GM21619 (cell line): ENCODE measurements around the gene RTBDN.

Experiments used
- ATAC-seq: cut with Tn5 transposase; IDR thresholded peaks from one replicate; pipeline ENCODE4 v1.9.1; 2021; ENCODE audit not compliant: unreplicated experiment

RTBDN gene

GRCh38 chr19:12793290-12794195 is 40.8 kb downstream of the RTBDN start:
- peak; percentile 25 for ATAC-seq

DNA sequence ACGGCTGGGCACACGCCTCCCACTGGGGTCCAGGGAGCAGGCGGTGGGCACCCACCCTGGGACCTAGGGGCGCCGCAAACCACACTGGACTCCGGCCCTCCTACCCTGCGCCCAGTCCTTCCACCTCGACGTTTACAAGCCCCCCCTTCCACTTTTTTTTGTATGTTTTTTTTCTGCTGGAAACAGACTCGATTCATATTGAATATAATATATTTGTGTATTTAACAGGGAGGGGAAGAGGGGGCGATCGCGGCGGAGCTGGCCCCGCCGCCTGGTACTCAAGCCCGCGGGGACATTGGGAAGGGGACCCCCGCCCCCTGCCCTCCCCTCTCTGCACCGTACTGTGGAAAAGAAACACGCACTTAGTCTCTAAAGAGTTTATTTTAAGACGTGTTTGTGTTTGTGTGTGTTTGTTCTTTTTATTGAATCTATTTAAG is 41.5 kb downstream of the RTBDN start:
- no peak for ATAC-seq

GRCh38 chr19:12792051-12792852 is 42.1 kb downstream of the RTBDN start:
- no peak for ATAC-seq

GRCh38 chr19:12791345-12792050 is 42.9 kb downstream of the RTBDN start, which contains the start of gene JUNB:
Gene JUNB (plus strand): TSS chr19:12791486. CDS start chr19:12791772, 286 bp downstream.
- peak; percentile 29 for ATAC-seq

DNA sequence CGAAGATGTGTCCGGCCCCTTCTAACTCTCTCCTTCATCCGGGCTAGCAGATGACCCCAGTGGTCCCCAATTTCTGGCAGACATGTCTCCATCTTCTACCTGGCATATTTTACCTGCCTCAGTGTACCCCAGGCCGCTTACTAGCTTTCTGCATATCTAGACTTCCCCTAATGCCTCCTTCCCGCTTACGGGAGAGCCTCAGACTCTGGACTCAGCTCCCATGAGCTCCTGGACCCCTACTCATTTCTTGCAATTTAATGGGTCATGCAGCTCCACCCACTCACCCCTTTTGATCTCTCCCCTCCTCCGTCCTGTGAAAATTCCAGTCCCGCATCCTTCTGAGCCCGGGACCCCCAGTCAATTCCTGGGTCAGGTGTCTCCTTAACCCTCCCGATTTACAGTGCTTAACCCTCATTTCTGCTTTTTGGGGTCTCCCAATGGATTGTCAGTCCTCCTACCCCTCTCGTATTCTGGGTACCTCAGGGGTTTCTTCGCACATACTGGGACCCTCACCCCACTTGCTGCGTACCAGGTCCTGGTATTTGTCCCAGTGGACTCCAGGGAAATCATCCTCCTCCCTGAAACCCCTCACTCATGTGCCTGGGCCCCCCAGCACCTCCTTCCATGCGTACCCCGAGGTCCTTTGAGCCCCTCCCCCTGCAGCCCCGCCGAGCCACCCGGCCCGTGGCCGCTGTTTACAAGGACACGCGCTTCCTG is 43.6 kb downstream of the RTBDN start:
- ATAC-seq, result no peak

DNA sequence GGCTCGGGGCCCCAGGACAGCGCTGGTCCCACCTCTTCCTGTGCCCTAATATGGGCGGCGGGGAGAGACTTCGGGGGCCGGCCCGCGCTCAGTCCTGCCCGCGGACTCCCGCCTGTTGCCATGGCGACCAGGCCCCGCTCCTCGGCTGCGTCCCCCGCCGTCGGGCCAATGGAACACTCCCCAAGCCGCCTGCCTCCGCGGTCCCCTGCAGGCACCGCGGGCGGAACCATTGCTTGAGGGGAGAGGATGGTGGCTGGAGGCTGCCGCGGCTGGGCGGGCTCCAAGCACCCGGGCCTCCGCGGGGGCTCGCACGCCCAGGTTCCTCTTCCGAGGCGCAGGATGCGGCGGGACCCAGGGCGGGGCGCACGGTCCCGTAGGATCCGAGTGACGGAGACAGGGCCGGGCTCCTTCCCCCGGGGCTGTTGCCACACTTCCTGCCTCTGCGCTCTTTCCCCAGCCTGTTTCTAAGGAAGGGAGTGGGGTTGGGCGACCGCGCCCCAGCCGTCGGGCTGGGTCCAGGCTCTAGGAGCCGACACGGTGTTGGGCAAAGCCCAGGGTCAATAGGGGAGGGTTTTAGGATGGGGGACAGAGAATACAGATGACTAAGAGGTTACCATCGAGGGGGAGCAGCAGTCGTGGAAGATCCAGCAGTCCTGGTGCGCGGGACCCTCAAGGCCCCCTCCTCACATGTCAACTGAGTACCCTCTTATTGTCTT is 44.3 kb downstream of the RTBDN start:
- ATAC-seq, result peak; percentile 29

- ATAC-seq, result no peak
These were observed 45.1 kb downstream of the RTBDN start for GRCh38 chr19:12789098-12789903.

GRCh38 chr19:12788682-12789097 is 45.7 kb downstream of the RTBDN start:
- ATAC-seq, result no peak

DNA sequence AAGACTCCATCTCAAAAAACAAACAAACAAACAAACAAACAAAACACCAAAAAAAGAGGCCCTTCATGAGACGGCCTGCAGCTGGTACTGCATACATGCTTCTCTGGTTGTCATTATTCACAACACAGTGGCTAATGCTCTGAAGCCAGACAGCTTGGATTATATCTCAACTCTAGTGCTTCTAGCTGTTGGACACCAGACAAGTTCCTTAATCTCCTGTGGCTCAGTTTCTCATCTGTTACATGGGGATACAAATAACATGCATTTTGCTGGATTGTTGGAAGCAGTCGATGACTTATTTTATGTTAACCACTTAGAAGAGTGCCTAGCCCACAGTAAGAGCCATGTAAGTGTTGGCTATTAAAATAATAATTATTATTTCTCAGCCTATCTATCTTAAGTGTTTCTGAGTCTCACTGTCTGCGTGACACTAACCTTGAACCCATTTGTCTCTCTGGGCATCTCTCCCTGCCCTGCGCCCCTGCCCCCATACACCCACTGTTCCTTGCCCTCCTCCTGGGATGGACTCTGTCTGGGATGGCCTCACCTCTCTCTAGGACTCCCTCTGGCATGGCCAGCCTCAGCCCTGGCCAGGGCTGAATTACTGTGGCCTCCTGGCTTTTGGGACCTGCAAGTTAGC is 46.2 kb downstream of the RTBDN start:
- no peak for ATAC-seq

- ATAC-seq, result no peak
These were observed 46.9 kb downstream of the RTBDN start for GRCh38 chr19:12787458-12787857.

DNA sequence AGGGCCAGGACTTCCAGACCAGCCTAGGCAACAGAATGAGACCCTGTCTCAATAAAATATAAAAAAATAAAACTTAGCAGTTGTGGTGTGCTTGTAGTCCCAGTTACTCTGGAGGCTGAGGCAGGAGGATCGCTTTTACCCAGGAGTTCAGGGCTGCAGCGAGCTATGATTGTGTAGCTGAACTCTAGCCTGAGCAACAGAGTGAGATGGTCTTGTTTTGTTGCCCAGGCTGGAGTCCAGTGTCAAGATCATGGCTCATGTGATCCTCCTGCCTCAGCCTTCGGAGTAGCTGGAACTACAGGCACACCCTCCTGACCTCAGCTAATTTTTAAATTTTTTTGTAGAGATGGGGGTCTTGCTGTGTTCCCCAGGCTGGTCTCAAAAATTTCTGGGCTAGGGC is 47.4 kb downstream of the RTBDN start:
- no peak for ATAC-seq

- no peak for ATAC-seq
These were observed 48.1 kb downstream of the RTBDN start for GRCh38 chr19:12786141-12786870.

DNA sequence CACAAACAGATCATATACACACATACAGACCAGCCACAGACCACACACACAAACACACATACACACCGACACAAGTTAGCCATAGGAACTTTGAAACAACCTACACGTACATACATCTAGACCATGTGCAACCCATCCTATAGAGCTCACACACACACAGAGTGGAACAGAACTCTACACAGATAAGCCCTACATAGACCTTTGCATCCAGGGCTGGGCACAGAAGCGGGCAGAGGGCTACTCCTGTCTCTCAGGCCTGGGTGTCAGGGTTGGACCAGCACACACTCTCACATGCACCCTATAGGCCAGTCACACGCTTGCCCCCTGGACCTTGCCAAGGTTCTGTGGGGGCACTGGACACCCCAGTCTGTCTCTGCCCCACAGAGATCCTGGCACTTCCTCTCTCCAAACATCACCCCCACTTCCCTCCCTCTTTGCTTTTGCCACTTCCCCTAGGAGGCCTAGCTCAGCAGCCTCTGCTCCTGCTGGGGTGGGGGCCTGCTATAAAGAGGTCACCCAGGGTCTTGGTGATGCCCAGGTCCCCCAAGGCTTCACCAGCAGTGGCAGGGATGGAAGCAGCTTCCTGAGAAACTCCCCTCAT is 48.8 kb downstream of the RTBDN start:
- ATAC-seq, result no peak

DNA sequence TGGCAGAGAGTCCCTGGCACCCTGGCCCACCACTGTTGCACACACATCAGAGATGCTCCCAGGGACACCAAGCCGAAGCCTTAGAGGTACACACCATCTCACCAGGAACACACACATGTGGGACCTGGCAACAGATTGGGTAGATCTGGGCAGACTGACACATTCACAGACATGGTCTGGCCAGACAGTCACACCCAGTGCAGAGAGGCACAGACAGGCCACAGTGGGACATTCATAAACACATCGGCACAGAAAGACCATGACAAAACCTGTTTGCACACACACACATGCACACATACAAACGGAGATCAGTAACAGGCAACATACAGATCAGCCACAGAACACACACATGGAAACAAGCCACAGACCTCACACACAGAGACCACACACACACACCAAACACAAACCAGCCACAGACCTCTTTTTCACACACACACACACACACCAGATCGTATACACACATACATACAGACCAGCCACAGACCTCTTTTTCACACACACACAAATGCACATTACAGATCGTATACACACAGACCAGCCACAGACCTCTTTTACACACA is 49.4 kb downstream of the RTBDN start:
- ATAC-seq, result no peak

DNA sequence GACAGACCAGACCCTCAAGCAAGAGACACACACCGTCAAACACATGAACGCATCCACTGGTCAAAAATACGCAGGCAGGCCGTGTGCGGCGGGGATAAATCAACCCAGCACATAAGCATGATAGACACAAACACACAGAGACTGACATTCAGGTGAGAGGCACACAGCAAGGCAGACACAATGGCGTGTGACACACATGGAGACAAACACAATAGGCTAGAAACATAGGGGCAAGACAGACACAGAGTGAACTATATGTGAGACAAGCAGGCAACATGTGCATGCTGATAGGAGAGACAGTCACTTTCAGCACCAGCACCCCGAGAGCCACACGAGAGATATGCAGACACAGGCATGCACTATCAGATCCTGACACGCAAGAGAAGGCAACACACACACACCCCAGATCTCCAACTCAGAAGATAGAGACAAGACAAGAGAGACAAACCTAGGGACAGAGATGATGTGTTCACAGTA is 49.9 kb downstream of the RTBDN start:
- ATAC-seq, result no peak

- ATAC-seq, result no peak
These were observed 50.5 kb downstream of the RTBDN start for GRCh38 chr19:12783849-12784393.
